ENCODE data around the gene PRDM5.

PRDM5 gene

GRCh38 chr4:120815361-120815760 is 107.2 kb downstream of the PRDM5 start:
- DNase-seq, result no peak

DNA sequence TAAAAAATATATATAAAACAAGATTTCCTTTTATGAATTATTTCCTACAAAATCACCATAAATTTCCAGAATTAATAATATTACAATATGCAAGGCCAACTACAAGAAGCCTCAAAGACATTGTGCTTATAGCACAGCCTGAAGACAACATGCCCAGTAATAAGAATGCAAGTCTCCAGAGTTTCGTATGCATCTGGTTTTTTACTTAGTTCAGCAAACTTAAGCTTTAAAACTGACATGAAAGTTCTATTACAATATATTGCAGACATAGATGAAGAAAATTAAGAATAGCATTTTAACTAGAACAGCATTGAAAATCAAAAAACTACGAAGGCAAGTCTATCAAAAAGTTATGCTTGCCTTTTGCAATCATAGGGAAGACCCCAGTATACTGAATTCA is 107.6 kb downstream of the PRDM5 start:
- no peak for DNase-seq

- DNase-seq, result no peak
Observed at GRCh38 chr4:120812216-120812615, 110.3 kb downstream of the PRDM5 start.

- DNase-seq, result no peak
Observed at GRCh38 chr4:120809518-120809917, 113.0 kb downstream of the PRDM5 start.

DNA sequence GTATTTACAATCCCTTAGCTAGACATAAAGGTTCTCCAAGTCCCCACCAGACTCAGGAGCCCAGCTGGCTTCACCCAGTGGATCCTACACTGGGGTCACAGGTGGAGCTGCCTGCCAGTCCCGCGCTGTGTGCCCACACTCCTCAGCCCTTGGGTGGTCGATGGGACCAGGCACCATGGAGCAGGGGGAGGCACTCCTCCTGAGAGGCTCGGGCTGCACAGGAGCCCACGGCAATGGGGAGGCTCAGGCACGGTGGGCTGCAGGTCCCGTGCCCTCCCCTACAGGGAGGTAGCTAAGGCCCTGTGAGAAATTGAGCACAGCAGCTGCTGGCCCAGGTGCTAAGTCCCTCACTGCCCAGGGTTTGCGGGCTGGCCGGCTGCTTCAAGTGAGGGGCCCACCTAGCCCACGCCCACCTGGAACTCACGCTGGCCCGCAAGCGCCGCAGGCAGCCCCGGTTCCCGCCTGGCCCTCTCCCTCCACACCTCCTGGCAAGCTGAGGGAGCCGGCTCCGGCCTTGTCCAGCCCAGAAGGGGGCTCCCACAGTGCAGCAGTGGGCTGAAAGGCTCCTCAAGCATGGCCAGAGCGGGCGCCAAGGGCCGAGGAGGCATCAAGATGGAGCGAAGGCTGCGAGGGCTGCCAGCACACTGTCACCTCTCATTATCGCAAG is 113.9 kb downstream of the PRDM5 start:
- no peak for DNase-seq

GRCh38 chr4:120801137-120801758 is 121.3 kb downstream of the PRDM5 start:
- DNase-seq, result no peak

GRCh38 chr4:120798570-120798969 is 124.0 kb downstream of the PRDM5 start:
- no peak for DNase-seq

GRCh38 chr4:120796271-120796670 is 126.3 kb downstream of the PRDM5 start:
- DNase-seq, result no peak

- no peak for DNase-seq
Observed at GRCh38 chr4:120785202-120785601, 137.3 kb downstream of the PRDM5 start.

DNA sequence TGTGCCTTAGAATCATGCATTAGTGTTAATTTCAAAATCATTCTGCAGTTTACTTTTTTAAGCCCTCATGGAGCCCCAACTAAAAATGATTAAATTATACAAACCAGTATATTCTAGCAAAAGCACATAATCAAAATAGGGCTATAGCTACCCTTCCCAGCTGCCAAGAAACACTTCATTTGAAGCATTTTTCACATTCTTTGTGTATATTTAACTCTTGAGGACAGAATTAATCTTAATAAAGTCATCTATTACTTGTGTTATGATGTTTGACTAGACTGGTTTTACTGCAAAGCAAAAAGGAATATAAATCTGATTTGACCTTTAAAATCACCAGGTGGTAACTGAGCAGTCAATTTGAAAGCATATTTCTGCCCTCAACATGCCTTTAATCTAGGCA is 145.1 kb downstream of the PRDM5 start:
- DNase-seq, result no peak

DNA sequence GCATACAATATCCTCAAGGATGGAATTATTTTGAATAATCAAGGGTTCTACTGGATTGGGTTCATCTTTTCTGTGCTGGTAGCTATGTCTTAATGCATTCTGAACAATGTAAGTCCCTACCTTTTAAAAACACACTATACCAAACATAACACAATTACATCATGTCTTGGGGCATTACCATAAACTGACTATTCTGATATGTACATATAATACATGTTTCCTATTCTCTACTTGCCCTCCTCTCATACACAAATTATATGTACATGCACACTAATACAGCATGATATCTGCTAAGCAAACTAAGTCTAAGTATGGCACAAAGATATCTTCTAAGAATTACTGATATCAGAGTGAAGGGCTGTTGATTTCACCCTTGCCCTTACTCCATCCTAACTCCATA is 147.1 kb downstream of the PRDM5 start:
- no peak for DNase-seq

DNA sequence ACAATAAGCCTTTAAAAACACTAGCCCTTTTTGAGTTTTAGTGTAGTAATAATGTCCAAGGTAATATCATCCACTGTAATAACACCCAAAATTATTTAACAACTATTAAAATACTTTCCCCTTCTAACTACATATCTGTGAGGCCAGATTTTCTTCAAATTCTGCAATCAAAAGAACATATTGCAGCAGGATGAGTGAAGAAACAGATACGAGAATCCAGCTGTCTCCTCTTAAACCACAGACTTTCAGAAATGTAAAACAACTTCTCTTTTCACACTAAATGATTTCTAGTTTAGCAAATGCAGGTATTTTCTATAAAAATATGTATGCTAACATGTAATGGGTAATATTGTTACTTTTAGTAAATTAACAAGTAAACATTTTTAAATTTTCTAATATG is 148.9 kb downstream of the PRDM5 start:
- no peak for DNase-seq

- DNase-seq, result no peak
Observed at GRCh38 chr4:120771907-120772306, 150.6 kb downstream of the PRDM5 start.

- no peak for DNase-seq
Observed at GRCh38 chr4:120770897-120771296, 151.6 kb downstream of the PRDM5 start.

- no peak for DNase-seq
Observed at GRCh38 chr4:120769227-120769626, 153.3 kb downstream of the PRDM5 start.

- no peak for DNase-seq
Observed at GRCh38 chr4:120765260-120765680, 157.3 kb downstream of the PRDM5 start.

GRCh38 chr4:120763650-120764049 is 158.9 kb downstream of the PRDM5 start:
- no peak for DNase-seq

GRCh38 chr4:120761070-120761469 is 161.5 kb downstream of the PRDM5 start:
- DNase-seq, result no peak

DNA sequence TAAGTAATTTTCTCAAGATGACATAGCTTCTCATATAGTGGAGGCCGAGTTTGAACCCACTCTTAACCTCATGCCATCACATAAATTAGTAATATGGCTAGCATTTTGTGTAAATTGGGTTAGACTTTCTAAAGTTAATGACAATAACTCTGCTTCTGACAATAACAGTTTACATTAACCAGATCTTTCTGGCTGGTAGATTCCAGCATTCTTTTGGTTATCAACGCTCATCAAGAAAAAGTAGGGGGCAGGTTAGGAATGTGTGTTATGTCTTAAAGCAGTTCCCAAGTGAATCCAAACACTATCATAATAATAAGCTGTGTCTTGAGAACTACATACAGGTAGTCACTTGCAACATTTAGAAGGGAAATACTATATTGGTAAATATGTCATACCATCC is 162.5 kb downstream of the PRDM5 start:
- no peak for DNase-seq

DNA sequence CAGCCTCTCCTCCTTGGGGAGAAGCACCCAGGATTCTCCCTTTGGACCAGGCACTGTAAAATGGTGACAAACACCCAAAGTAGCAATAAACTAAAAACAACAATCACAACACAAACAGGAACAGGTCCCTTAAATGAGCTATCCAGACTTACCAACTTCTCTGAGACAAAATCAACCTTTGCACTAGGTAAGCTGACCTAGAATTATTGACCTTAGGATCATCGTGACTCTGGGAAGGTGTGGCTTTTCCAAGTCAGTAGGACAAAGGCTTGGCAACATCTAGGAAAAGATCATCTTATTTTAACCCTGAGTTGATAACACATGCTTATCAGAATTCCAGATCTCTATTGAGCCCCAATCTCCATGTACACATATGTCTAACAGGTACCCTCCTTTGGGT is 166.7 kb downstream of the PRDM5 start:
- no peak for DNase-seq

GRCh38 chr4:120754590-120754989 is 167.9 kb downstream of the PRDM5 start:
- no peak for DNase-seq

GRCh38 chr4:120753854-120754253 is 168.7 kb downstream of the PRDM5 start:
- DNase-seq, result peak; percentile 63

- DNase-seq, result no peak
Observed at GRCh38 chr4:120750152-120750525, 172.4 kb downstream of the PRDM5 start.

DNA sequence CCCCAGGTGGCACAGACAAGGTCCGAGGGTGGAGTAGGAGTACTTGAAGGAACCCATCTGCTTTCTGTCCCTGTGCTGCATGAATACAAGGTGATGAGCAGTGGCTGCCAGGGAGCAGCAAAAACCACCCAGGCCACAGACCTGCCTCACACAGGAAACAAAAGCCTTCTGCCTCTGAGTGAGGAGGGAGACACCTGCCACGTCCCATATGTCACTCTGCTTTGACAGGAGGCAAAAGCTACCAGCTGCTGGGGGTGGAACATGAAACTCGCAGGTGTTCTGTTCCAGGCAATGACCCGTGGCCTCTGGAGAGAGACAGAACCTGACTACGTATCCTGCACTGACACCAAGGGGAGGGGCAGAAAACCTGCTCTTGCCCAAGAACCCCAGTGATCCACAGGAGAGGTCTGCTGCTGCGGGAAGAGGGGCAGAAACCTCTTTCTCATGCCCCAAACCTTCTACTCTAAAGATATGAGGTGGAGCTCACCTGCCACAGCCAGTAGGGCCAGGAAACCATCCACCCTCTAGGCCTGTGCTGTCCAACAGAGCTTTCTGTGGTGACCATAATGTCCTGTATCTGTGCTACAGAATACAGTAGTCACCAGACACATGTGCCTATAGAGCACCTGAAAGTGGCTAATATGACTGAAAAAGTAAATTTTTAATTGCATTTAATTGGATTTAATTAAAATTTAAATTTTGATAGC is 172.9 kb downstream of the PRDM5 start:
- DNase-seq, result peak; percentile 91

Data from DMS153 (cell line).